ENCODE measurements around the gene FAM111A.
"Not testable (repeated sequence)": the region's sequence is repeated elsewhere in the genome, so short reads cannot be mapped to it uniquely, and the experiment has no call there.

Gene FAM111A, protein sequence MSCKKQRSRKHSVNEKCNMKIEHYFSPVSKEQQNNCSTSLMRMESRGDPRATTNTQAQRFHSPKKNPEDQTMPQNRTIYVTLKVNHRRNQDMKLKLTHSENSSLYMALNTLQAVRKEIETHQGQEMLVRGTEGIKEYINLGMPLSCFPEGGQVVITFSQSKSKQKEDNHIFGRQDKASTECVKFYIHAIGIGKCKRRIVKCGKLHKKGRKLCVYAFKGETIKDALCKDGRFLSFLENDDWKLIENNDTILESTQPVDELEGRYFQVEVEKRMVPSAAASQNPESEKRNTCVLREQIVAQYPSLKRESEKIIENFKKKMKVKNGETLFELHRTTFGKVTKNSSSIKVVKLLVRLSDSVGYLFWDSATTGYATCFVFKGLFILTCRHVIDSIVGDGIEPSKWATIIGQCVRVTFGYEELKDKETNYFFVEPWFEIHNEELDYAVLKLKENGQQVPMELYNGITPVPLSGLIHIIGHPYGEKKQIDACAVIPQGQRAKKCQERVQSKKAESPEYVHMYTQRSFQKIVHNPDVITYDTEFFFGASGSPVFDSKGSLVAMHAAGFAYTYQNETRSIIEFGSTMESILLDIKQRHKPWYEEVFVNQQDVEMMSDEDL

DNA sequence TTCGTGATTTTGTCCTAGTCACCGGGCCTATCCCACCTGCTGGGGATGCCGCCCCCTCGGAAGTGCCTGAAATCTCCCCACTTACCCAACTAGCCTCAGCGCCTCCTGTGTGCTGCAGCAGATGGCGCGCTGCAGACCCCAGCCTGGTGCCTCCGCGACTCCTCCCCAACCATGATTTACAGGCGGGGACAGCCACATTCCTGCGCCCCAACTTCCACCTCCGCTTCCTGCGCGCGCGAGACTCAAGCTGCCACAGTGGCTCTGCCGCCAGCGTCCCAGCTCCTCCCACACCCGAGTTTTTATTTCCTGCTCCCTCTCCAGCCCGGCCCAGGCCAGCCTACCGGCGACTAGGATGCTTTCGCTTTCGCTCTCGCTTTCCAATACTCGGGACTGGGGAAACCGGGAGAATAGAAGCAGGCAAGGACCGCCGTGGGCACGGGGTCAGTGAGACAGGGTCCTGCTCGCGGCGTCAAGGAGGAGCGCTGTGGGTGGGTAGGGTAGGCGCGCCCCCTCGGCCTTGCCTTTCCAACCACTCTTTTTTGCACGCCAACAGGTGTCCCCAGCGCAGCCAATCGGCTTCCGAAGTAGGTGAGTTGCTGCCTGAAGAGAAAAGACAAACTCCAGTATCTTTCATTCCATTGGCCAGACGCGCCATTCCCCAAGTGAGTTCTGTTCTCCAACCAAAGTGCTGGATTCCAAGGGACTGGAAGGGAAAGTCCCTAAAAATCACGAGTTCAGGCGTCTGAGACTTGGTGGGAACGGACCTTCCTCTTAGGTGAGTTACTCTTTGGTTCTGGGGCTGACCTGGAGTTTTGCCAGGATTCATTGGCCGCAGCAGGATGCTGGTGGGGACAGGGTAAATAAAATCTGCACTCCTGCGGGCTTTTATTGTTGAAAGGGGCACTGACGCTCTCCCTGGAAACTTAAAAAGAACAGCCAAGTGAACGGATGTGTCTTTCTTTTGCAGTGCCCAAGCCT is at the start of gene FAM111A:
FAM111A (plus strand) TSS at position 327 of the 978 bp plus-strand sequence. CDS start 6,017 bp downstream, outside the sequence.
- FAIRE-seq (peak; percentile 30), DNase-seq (ENCODE audit: low spot score) (peak; percentile 82)

DNA sequence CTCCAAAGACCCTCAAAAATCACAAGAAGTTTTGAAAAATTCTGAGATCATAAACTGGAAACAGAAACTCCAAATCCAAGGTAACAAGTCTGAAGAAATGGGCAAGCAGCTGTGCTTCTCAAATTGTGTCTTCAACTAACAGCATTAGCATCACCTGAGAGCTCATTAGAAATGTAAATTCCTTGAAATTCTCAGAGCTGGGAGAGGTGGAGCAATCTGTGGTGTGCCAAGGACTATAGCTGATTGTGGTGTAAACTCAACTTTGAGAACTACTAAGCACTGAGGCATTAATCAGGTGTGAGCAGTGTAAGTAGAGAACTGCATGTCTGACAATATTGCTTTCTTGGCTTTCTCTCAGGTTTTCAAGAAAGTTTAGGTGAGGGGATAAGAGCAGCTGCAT is 49.1 kb upstream of the FAM111A start:
- FAIRE-seq; DNase-seq (ENCODE audit: low spot score): not testable (repeated sequence)

DNA sequence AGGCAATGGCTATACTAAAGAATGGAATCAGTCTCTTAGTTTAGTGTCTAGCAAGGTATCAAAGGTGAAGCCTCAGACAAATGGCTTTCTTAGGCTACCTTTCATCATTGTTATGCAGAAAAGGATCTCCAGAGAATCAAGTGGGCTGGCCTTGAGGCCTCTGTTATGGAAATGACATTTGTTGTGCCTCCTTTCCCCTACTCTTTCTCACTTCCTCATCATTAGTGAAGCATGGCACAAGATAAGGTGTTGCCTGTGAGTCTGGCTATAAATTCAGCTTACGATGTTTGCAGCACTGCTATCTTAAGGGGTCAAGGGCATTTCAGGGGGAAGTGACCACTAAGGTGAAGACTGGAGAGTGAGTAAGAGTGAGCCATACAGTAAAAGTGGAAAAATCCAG is 47.4 kb upstream of the FAM111A start:
- DNase-seq (ENCODE audit: low spot score); FAIRE-seq: not testable (repeated sequence)

DNA sequence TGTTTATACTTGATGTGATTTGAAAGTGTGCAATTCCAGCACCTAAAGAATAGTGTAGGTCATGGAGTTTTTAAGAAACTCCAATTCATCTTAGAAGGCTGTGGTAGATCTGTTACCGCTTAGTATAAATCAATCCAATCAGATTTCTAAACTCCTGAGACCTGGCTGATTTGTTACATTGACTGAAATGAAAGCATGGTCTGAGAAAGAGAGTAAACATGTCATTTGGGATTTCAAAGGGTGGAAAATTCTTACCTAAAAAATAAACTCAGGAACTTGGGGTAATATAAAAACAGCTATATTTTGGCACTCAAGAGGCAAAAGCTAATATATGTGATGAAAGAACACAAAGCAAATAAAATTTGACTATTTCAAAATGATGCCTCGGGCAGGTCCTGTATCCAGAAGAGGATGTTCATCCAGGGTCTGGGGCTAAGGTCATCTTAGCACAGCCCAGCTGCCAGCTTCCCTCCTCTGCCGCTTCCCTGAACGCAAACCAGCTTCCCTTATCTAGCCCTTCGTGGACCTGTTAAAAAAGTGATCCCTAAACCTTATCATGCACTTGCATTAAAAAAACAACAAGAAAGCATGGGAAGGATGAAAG is 46.6 kb upstream of the FAM111A start:
- DNase-seq (ENCODE audit: low spot score); FAIRE-seq: not testable (repeated sequence)

DNA sequence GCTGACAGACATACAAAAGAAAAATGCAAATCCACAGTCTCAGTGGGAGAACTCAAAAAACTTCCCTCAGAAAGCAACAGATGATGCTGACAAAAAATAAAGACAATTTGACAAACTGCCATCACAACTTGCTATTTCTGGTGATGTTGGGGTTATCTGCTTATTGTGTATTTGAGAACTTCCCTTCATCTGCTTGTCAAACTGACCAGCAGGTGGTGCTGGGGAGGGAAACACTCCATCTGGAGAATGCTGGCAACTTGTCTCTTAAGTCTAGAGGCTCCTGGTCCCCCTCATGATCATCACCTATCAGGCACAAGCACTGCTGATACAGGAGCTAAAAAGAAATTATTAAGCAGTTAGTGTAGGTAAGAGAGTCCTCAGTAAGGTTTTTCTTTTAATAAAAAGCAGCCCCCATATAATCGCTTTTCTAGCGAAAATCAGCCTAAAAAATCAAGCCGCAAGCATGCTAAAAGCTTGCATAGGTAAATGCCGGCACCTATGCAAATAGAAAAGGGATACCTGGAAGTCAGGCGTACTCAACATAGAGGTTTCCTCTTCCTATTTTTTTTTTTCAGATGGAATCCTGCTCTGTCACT is 45.4 kb upstream of the FAM111A start:
- FAIRE-seq (no peak), DNase-seq (ENCODE audit: low spot score) (peak; percentile 14)

DNA sequence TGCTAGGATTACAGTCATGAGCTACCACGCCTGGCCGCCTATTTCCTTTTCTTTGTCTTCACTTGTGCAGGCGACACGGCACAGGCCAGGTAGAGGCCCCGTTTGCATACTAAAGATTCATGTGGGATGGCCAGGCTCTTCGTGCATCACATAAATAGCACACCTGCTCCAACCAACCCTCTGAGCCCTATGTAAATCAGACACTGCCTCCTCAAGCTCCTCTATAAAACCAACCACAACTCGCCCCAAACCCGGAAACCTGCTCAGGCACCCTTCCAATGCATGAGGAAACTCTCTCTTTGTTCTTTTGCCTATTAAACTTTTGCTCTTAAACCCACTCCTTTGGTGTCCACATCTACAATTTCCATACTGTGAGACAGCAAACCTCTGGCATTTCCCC is 44.7 kb upstream of the FAM111A start:
- not testable (repeated sequence) for DNase-seq (ENCODE audit: low spot score); FAIRE-seq

DNA sequence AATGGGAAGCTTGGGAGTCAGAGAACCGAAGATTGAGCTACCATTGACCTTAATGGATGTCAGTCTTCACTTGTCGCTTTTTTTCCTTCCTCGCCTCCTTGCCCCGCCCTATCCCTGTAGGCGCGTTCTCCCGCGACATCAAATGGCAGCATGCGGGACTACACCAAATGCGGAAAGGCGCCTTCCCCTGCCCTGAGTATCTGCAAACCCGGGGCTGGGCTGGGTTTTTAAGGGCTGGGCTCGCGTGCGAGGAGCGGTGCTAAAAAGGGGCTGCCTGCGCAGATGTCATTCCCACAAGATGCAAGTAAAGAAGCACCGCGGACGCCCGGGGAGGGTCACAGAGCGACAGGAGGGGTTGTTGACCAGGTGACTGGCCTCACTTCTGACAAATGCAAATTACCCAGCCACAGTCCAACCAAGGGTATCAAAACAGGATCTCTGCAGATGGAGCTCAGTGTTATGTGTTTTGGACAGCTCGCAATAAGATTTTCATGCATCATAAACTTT is 40.3 kb upstream of the FAM111A start:
- no peak for DNase-seq (ENCODE audit: low spot score)
- FAIRE-seq: no peak

DNA sequence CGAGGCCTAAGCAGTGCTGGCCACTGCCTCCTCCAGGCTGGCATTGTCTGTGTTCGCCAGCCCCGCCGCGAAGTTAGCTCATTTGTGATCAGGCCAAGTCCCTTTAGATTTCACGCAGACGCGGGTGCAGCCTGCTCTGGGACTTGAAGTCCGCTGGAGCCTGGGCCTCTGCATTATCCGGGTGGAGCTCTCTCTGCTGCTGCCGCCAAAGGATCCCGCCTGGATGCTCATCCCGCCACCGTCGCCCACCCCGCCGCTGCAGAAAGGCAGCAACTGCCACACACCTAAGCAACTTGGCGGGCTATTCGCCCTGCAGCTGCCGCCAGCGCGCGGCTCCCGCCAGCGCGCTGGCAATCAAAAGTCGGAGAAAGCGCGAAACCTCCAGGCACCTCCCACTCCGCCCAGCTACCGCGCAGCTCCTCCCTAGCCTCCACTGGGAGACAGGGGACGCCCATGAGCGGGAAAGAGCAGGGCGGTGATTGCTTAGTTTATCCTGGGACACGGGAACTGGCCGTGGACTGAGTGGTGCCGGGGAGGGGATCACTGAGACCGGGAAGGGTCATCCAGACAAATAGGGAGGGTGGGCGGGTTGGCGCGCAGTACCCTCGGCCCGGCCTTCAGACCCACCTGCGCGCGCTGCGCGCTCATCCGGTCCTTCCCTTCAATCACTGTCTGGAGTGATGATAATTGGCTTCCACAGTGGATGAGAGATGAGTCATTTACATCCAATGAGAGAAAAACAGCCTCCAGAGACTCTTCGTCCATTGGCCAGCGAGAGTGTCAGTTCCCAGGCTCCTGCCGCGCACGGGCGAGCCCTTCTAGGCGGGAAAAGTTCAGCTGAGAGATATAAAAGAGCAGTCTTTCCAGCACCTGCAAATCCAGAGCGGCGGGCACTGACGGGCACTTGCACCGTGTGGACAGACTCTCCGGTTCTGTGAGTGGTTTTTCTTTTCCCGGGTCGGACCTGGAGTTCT is 36.0 kb upstream of the FAM111A start, which contains the start of gene FAM111B:
FAM111B (plus strand) TSS at position 875 of the 974 bp plus-strand sequence. CDS start 2,389 bp downstream, outside the sequence.
- peak; percentile 89 for DNase-seq (ENCODE audit: low spot score)
- no peak for FAIRE-seq

DNA sequence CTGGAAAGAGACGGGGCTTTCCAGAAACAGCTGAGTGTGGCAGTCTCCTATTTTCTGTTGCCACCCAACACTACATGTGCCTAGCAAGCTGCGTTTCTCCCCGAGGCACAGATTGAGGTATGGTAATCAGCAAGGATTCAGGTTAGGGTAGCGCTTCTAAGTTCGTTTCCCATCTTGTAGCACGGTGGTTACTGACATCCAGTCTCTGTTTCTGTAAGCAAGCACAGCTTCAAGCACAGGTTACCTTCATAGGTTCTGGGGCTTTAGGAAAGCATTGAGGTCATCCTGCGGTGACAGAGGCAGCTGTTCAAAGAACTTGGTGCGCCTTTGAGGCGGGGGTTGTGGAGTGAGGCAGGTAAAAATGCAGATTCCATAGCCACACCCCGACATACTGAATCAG is 34.9 kb upstream of the FAM111A start:
- not testable (repeated sequence) for FAIRE-seq; DNase-seq (ENCODE audit: low spot score)

DNA sequence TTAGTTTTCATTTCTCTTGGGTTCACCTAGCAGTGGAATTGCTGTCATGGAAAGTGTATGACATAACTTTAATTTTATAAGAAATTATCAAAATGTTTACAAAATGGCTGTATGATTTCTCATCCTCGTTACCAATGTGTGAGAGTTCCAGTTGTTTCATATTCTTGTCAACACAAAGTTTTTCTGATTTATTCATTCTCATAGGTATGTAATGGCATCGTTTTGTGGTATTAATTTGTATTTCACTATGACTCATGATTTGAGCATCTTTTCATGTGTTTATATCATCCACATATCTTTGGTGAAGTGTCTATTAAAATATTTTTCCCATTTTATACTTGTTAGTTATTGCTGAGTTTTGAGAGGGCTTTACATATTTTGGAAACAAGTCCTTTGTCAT is 30.2 kb upstream of the FAM111A start:
- no peak for FAIRE-seq
- DNase-seq (ENCODE audit: low spot score): no peak

DNA sequence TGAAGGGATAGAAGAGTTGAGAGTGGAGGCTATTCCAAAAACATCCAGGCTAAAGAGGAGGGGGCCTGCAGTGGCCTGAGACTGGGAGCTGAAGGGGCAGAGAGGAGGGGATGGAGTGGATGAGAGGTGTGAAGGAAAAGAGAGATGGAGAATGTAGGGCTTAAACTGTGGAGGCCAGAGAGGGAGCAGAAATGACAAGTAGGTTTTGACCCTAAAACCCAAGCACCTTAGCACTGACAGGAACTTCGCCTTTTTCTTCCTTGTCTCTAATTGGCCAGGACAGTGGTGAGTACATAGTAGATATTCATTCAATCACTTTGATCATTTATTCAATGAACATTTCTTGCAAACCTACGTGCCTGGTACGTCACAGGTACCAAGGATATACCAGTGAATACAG is 28.3 kb upstream of the FAM111A start:
- no peak for FAIRE-seq
- no peak for DNase-seq (ENCODE audit: low spot score)

DNA sequence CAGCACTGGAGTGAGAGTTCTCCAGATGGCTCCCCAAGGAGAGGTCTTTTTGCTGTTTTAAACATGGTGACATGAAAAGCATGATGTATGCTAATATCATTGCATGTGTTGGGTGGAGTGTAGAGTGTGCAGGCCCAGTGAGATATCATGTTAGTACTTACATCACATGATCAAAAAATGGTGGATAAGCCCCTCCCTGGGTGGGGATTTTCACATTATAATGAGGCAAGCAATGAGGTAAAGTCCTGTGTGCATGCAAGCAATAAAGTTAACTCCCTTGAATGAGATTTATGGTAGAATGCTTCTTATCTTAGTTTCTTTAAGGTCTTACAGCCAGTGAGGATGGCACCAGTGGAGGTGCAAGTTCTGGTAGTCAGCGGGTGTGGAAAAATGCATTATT is 27.1 kb upstream of the FAM111A start:
- FAIRE-seq (no peak), DNase-seq (ENCODE audit: low spot score) (no peak)

DNA sequence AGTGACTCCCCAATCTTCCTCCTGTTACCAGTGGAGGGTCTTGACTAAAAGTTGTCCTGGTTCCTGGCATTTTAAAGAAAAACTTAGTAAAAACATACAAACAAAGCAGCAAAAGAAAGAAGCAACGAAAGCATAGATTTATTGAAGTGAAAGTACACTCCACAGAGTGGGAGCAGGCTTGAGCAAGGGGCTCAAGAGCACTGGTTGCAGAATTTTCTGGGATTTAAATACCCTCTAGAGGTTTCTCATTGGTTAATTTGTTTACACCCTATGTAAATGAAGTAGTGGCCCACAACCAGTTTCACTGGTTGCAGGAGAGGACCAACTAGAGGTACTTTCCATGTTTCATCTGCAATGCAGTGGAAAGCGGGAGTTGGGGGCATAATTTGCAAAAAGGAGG is 24.9 kb upstream of the FAM111A start:
- FAIRE-seq: no peak
- DNase-seq (ENCODE audit: low spot score): no peak

DNA sequence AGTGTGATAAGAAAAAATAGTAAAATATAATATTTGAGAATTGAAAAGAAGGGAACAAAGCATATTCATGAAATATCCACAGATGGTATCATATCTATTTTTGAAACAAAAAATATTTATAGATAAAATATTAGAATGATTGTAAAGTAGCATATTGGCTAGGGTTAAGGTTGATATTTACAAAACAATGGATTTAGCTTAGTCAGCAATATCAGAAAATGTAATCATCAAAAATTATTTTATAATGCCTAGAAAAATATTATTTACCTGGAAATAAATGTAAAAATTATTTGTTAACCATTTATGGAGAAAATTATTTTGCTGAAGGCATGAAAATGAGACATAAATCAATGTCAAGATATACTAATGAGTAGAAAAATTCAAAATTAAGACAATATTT is 22.8 kb upstream of the FAM111A start:
- no peak for DNase-seq (ENCODE audit: low spot score)
- no peak for FAIRE-seq

DNA sequence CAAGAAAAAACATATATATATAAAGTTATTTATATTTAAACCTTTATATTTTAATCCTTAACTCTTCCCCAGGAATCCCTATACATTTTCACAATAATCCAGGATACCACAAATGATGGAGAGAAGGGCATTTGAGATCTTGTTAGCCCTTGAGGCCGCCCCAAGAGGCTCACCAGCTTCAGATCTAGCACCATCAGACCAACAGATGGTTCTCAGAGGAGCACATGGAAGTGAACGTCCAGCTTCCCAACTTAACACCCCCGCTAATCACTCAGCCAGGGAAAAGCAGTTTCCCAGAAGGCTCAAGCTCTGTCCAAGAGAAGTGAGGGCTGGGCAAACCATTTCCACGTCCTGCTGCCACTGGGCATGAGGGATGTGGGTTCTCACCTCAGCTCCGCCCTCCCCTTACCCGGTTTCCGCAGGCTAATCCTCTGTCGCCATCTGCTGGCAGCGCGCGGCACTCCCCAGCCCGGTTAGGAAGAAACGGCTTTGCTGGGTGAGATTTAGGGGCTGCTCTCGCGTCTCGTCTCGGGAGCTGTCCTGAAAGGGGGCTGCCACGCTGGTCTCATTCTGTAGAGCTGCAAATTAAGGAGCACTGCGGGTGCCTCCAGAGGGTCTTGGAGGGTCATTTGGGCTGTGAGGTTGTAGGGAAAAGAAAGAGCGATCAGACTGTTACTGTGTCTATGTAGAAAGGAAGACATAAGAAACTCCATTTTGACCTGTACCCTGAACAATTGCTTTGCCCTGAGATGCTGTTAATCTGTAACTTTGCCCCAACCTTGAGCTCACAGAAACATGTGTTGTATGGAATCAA is 6.8 kb upstream of the FAM111A start:
- DNase-seq (ENCODE audit: low spot score): peak; percentile 86
- no peak for FAIRE-seq

DNA sequence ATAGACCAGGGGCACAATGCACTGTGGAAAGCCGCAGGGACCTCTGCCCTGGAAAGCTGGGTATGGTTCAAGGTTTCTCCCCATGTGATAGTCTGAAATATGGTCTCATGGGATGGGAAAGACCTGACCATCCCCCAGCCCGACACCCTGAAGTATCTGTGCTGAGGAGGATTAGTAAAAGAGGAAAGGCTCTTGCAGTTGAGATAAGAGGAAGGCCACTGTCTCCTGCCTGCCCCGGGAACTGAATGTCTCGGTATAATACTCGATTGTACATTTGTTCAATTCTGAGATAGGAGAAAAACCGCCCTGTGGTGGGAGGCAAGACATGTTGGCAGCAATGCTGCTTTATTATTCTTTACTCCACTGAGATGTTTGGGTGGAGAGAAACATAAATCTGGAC is 6.1 kb upstream of the FAM111A start:
- DNase-seq (ENCODE audit: low spot score); FAIRE-seq: not testable (repeated sequence)

DNA sequence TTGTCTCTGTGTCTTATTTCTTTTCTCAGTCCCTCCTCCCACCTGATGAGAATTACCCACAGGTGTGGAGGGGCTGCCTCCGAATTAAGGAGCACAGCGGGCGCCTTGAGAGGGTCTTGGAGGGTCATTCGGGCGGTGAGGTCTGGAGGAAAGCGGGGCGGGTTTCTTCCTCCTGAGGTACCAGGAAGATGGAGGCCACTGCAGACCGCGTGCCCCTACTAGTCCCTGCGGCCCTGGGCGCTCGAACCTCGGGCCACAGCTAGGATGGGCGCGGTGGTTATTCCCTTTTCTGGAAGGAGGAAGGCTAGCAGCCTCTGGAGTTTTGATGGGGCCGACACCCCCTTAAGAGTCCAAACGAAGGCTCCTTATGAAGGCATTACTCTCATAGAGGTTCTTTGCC is 5.5 kb upstream of the FAM111A start:
- FAIRE-seq (no peak), DNase-seq (ENCODE audit: low spot score) (no peak)

DNA sequence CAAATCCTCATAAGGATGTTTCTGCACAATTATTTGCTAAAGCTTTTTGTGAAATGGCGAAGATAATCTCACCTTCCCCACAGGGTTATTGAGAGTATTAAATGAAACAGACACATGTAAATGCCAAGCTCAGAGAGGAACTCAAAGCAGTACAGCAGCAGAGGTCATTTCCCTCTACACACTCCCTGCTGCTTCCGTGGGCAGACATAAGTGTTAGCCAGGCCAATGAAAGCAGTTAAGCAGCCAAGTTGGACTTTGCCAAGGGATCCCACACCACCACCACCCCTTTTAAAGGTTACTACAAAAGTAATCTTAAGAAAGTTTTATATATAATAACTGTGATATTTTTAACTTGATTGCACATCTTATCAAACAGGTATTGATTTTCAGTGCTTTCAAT is 4.0 kb upstream of the FAM111A start:
- DNase-seq (ENCODE audit: low spot score) (no peak), FAIRE-seq (no peak)
